KOPT-K1 (cell line): ENCODE measurements around the gene PDE1A.

Experiments
- H3K27ac ChIP-seq: fragments of 200-600 bp; sonication (generic); 2 replicates; pipeline ENCODE4 v1.5.1; 2016; ENCODE audit warnings: antibody characterized with exemption, mild to moderate bottlenecking, low read depth, low read length; ENCODE audit not compliant: poor library complexity, severe bottlenecking
- H3K36me3 ChIP-seq: fragments of 200-600 bp; sonication (generic); 2 replicates; pipeline ENCODE4 v1.5.1; 2017; ENCODE audit warnings: antibody characterized with exemption, mild to moderate bottlenecking, low read length, moderate library complexity; ENCODE audit not compliant: insufficient read depth
- H3K9me3 ChIP-seq: fragments of 200-600 bp; sonication (generic); 2 replicates; pipeline ENCODE4 v1.5.1; 2017; ENCODE audit warnings: antibody characterized with exemption, low read length, mild to moderate bottlenecking; ENCODE audit not compliant: insufficient read depth, poor library complexity, severe bottlenecking

Gene PDE1A

GRCh38 chr2:182358601-182359000 lies 68.2 kb downstream of the PDE1A start:
- Histone ChIP-seq H3K27ac (no peak overlapping the region), H3K9me3 (no peaks in the 10 kb centered on the region), H3K36me3 (no peaks in the 10 kb centered on the region)

GRCh38 chr2:182355815-182356214 lies 71.0 kb downstream of the PDE1A start:
- no peaks in the 10 kb centered on the region for H3K9me3 ChIP-seq

GRCh38 chr2:182351427-182351826 lies 75.4 kb downstream of the PDE1A start:
- Histone ChIP-seq H3K36me3 (no peaks in the 10 kb centered on the region), H3K9me3 (no peaks in the 10 kb centered on the region), H3K27ac (no peak overlapping the region)

More at GRCh38 chr2:182355815-182356214, 71.0 kb downstream of the PDE1A start:
- no peak overlapping the region for H3K27ac ChIP-seq
- no peaks in the 10 kb centered on the region for H3K36me3 ChIP-seq

GRCh38 chr2:182349268-182349667 lies 77.6 kb downstream of the PDE1A start:
- H3K9me3 ChIP-seq: no peaks in the 10 kb centered on the region
- no peak overlapping the region for H3K27ac ChIP-seq
- H3K36me3 ChIP-seq: no peaks in the 10 kb centered on the region

GRCh38 chr2:182345384-182345783 lies 81.5 kb downstream of the PDE1A start:
- H3K27ac ChIP-seq: no peak overlapping the region
- H3K9me3 ChIP-seq: no peaks in the 10 kb centered on the region
- no peaks in the 10 kb centered on the region for H3K36me3 ChIP-seq

- no peak overlapping the region for H3K27ac ChIP-seq
- H3K9me3 ChIP-seq: no peaks in the 10 kb centered on the region
- H3K36me3 ChIP-seq: no peaks in the 10 kb centered on the region
These were observed 96.2 kb downstream of the PDE1A start for GRCh38 chr2:182330451-182331305.

GRCh38 chr2:182324665-182325064 lies 102.2 kb downstream of the PDE1A start:
- H3K36me3 ChIP-seq: no peaks in the 10 kb centered on the region
- no peak overlapping the region for H3K27ac ChIP-seq
- H3K9me3 ChIP-seq: no peaks in the 10 kb centered on the region

GRCh38 chr2:182321096-182321495 lies 105.7 kb downstream of the PDE1A start:
- no peaks in the 10 kb centered on the region for H3K36me3 ChIP-seq
- no peaks in the 10 kb centered on the region for H3K9me3 ChIP-seq
- no peak overlapping the region for H3K27ac ChIP-seq

GRCh38 chr2:182319556-182320505 lies 107.0 kb downstream of the PDE1A start:
- no peaks in the 10 kb centered on the region for H3K36me3 ChIP-seq
- H3K9me3 ChIP-seq: no peaks in the 10 kb centered on the region
- H3K27ac ChIP-seq: no peak overlapping the region

- Histone ChIP-seq H3K9me3 (no peaks in the 10 kb centered on the region), H3K36me3 (no peaks in the 10 kb centered on the region), H3K27ac (no peak overlapping the region)
These were observed 108.2 kb downstream of the PDE1A start for GRCh38 chr2:182318466-182319220.

GRCh38 chr2:182316950-182317349 lies 109.9 kb downstream of the PDE1A start:
- H3K27ac ChIP-seq: no peak overlapping the region
- no peaks in the 10 kb centered on the region for H3K9me3 ChIP-seq
- no peaks in the 10 kb centered on the region for H3K36me3 ChIP-seq

GRCh38 chr2:182302972-182303371 lies 123.9 kb downstream of the PDE1A start:
- H3K9me3 ChIP-seq: no peaks in the 10 kb centered on the region
- no peak overlapping the region for H3K27ac ChIP-seq
- no peaks in the 10 kb centered on the region for H3K36me3 ChIP-seq

- Histone ChIP-seq H3K36me3 (no peaks in the 10 kb centered on the region), H3K27ac (no peak overlapping the region), H3K9me3 (no peaks in the 10 kb centered on the region)
These were observed 124.7 kb downstream of the PDE1A start for GRCh38 chr2:182302174-182302573.

- no peaks in the 10 kb centered on the region for H3K9me3 ChIP-seq
- H3K27ac ChIP-seq: no peak overlapping the region
- no peaks in the 10 kb centered on the region for H3K36me3 ChIP-seq
These were observed 125.7 kb downstream of the PDE1A start for GRCh38 chr2:182301093-182301492.

- Histone ChIP-seq H3K9me3 (no peaks in the 10 kb centered on the region), H3K27ac (no peak overlapping the region), H3K36me3 (no peaks in the 10 kb centered on the region)
These were observed 126.2 kb downstream of the PDE1A start for GRCh38 chr2:182300608-182301007.
